ENCODE data around the gene TRAF3IP3.

Gene TRAF3IP3

GRCh38 chr1:209741193-209741592 lies 14.7 kb upstream of the TRAF3IP3 start:
- H3K4me3 ChIP-seq (ENCODE audit: low read depth in 1 of 2, low read length in 2 of 2), result no peak overlapping the region
- H3K9me3 ChIP-seq (ENCODE audit: control insufficient read depth in 1 of 2, low read length in 2 of 2), result no peaks in the 10 kb centered on the region
- peaks cover 0 to 12% of the 10 kb centered on the region in 2 donors for H3K4me1 ChIP-seq (ENCODE audit: control insufficient read depth in 1 of 2, insufficient read depth in 2 of 2, low read length in 2 of 2)
- no peaks in the 10 kb centered on the region for H3K27me3 ChIP-seq (ENCODE audit: low read depth, low read length)
- H3K36me3 ChIP-seq (ENCODE audit: control insufficient read depth in 1 of 2, insufficient read depth in 2 of 2, low read length in 2 of 2), result no peaks in the 10 kb centered on the region
- H3K27ac ChIP-seq (ENCODE audit: low read length), result no peak overlapping the region

DNA sequence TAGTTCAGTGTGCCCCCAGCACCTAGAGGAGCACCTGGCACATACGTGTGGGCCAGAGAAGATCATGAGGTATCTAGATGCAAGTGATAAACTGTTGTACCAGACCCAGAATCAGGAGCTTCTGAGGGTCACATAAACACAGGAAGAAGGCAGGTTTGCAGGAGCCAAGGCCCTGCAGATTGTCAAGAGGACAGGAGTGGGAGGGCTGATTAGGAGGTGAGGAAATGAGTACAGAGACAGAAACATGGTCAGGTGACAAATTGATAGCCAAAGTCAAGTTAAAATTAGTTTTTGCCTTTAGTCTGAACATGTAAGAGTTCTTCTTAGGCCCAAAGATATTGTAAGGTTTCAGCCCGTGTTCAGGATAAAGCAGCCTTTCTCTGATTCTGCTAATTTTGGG lies 14.0 kb upstream of the TRAF3IP3 start:
- H3K4me3 ChIP-seq (ENCODE audit: low read depth in 1 of 2, low read length in 2 of 2), result no peak overlapping the region
- H3K4me1 ChIP-seq (ENCODE audit: control insufficient read depth in 1 of 2, insufficient read depth in 2 of 2, low read length in 2 of 2), result peaks cover 0 to 12% of the 10 kb centered on the region in 2 donors
- no peaks in the 10 kb centered on the region for H3K9me3 ChIP-seq (ENCODE audit: control insufficient read depth in 1 of 2, low read length in 2 of 2)
- no peaks in the 10 kb centered on the region for H3K36me3 ChIP-seq (ENCODE audit: control insufficient read depth in 1 of 2, insufficient read depth in 2 of 2, low read length in 2 of 2)
- peak overlapping the region; percentile 55 for H3K27ac ChIP-seq (ENCODE audit: low read length)
- H3K27me3 ChIP-seq (ENCODE audit: low read depth, low read length), result no peaks in the 10 kb centered on the region

DNA sequence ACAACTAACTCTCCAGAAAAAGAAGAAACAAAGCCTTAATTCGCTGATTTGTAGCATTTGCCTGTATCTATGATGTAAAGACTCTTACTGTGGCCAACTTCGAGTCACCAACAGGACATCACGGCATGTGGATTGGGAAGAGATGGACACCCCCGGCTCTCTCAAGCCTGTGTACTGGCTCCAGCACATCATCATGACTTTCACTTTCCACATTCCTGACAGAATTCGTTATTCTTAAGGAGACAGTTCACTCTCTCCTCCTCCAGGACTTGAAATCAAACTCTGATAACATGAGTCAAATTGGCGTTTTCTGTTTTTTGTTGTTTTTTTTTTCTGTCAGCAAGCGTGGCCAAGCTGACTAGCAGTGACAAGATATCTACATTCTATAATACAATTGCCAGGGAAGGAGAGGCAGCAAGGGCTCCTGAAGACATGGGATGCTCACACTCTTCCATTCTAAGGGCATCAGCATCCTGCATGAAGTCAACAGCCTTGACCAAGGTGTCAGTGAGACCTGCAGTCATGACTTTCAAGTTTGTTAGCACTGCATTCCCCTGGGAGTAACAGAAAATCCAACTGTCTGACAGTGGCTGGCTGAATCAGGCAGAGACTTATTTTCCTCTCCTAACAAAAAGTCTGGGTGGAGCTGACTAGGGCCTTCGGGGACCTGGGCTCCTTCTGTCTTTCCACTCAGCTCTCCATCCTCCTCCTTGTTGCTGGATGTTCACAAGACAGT lies 13.3 kb upstream of the TRAF3IP3 start:
- no peaks in the 10 kb centered on the region for H3K36me3 ChIP-seq (ENCODE audit: control insufficient read depth in 1 of 2, insufficient read depth in 2 of 2, low read length in 2 of 2)
- H3K27ac ChIP-seq (ENCODE audit: low read length), result peak overlapping the region; percentile 55
- H3K4me3 ChIP-seq (ENCODE audit: low read depth in 1 of 2, low read length in 2 of 2), result no peak overlapping the region
- H3K9me3 ChIP-seq (ENCODE audit: control insufficient read depth in 1 of 2, low read length in 2 of 2), result no peaks in the 10 kb centered on the region
- no peaks in the 10 kb centered on the region for H3K27me3 ChIP-seq (ENCODE audit: low read depth, low read length)
- peaks cover 0 to 12% of the 10 kb centered on the region in 2 donors for H3K4me1 ChIP-seq (ENCODE audit: control insufficient read depth in 1 of 2, insufficient read depth in 2 of 2, low read length in 2 of 2)

GRCh38 chr1:209743145-209743482 lies 12.7 kb upstream of the TRAF3IP3 start:
- no peaks in the 10 kb centered on the region for H3K27me3 ChIP-seq (ENCODE audit: low read depth, low read length)
- no peak overlapping the region for H3K4me3 ChIP-seq (ENCODE audit: low read depth in 1 of 2, low read length in 2 of 2)
- peaks cover 0 to 12% of the 10 kb centered on the region in 2 donors for H3K4me1 ChIP-seq (ENCODE audit: control insufficient read depth in 1 of 2, insufficient read depth in 2 of 2, low read length in 2 of 2)
- no peak overlapping the region for H3K27ac ChIP-seq (ENCODE audit: low read length)
- no peaks in the 10 kb centered on the region for H3K36me3 ChIP-seq (ENCODE audit: control insufficient read depth in 1 of 2, insufficient read depth in 2 of 2, low read length in 2 of 2)
- no peaks in the 10 kb centered on the region for H3K9me3 ChIP-seq (ENCODE audit: control insufficient read depth in 1 of 2, low read length in 2 of 2)

- Histone ChIP-seq H3K4me3 (ENCODE audit: low read depth in 1 of 2, low read length in 2 of 2) (no peak overlapping the region), H3K27ac (ENCODE audit: low read length) (no peak overlapping the region), H3K9me3 (ENCODE audit: control insufficient read depth in 1 of 2, low read length in 2 of 2) (no peaks in the 10 kb centered on the region), H3K36me3 (ENCODE audit: control insufficient read depth in 1 of 2, insufficient read depth in 2 of 2, low read length in 2 of 2) (no peaks in the 10 kb centered on the region), H3K27me3 (ENCODE audit: low read depth, low read length) (no peaks in the 10 kb centered on the region), H3K4me1 (ENCODE audit: control insufficient read depth in 1 of 2, insufficient read depth in 2 of 2, low read length in 2 of 2) (peaks cover 0 to 10% of the 10 kb centered on the region in 2 donors)
Measured at GRCh38 chr1:209746451-209747165, 9.2 kb upstream of the TRAF3IP3 start.

GRCh38 chr1:209747580-209748262 lies 8.1 kb upstream of the TRAF3IP3 start:
- H3K27ac ChIP-seq (ENCODE audit: low read length), result peak overlapping the region; percentile 24
- peak overlapping the region; percentile 49 to 58 for H3K4me3 ChIP-seq (ENCODE audit: low read depth in 1 of 2, low read length in 2 of 2)
- no peaks in the 10 kb centered on the region for H3K36me3 ChIP-seq (ENCODE audit: control insufficient read depth in 1 of 2, insufficient read depth in 2 of 2, low read length in 2 of 2)
- peaks cover 0 to under 1% of the 10 kb centered on the region in 2 donors for H3K4me1 ChIP-seq (ENCODE audit: control insufficient read depth in 1 of 2, insufficient read depth in 2 of 2, low read length in 2 of 2)
- no peaks in the 10 kb centered on the region for H3K9me3 ChIP-seq (ENCODE audit: control insufficient read depth in 1 of 2, low read length in 2 of 2)
- H3K27me3 ChIP-seq (ENCODE audit: low read depth, low read length), result no peaks in the 10 kb centered on the region

DNA sequence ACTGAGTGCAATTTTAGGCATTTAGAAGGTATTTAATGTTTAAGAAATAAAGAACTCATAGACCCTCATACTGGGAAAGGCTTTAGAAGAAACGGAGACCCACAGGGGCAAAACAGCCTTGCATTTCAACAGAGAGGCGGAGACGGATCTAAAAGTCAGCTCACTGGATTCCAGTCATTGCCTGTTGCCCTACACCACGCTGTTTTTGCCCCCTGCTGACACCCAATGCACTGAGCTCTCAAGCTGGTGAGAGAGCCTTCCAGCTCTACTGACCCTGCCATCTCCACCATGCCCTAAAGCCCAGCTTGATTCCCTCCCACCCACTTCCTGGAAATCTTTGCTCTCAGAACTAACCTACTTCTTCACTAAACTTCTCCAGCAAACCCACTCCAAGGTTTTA lies 7.2 kb upstream of the TRAF3IP3 start:
- Histone ChIP-seq H3K27ac (ENCODE audit: low read length) (no peak overlapping the region), H3K27me3 (ENCODE audit: low read depth, low read length) (no peaks in the 10 kb centered on the region), H3K4me1 (ENCODE audit: control insufficient read depth in 1 of 2, insufficient read depth in 2 of 2, low read length in 2 of 2) (no peaks in the 10 kb centered on the region), H3K9me3 (ENCODE audit: control insufficient read depth in 1 of 2, low read length in 2 of 2) (no peaks in the 10 kb centered on the region), H3K4me3 (ENCODE audit: low read depth in 1 of 2, low read length in 2 of 2) (no peak overlapping the region), H3K36me3 (ENCODE audit: control insufficient read depth in 1 of 2, insufficient read depth in 2 of 2, low read length in 2 of 2) (no peaks in the 10 kb centered on the region)

GRCh38 chr1:209749205-209749604 lies 6.6 kb upstream of the TRAF3IP3 start:
- H3K36me3 ChIP-seq (ENCODE audit: control insufficient read depth in 1 of 2, insufficient read depth in 2 of 2, low read length in 2 of 2), result no peaks in the 10 kb centered on the region

GRCh38 chr1:209749670-209750323 lies 6.1 kb upstream of the TRAF3IP3 start:
- Histone ChIP-seq H3K9me3 (ENCODE audit: control insufficient read depth in 1 of 2, low read length in 2 of 2) (no peaks in the 10 kb centered on the region), H3K4me3 (ENCODE audit: low read depth in 1 of 2, low read length in 2 of 2) (no peak overlapping the region), H3K4me1 (ENCODE audit: control insufficient read depth in 1 of 2, insufficient read depth in 2 of 2, low read length in 2 of 2) (no peaks in the 10 kb centered on the region), H3K36me3 (ENCODE audit: control insufficient read depth in 1 of 2, insufficient read depth in 2 of 2, low read length in 2 of 2) (no peaks in the 10 kb centered on the region), H3K27ac (ENCODE audit: low read length) (no peak overlapping the region), H3K27me3 (ENCODE audit: low read depth, low read length) (no peaks in the 10 kb centered on the region)

More at GRCh38 chr1:209749205-209749604, 6.6 kb upstream of the TRAF3IP3 start:
- H3K27ac ChIP-seq (ENCODE audit: low read length), result no peak overlapping the region
- no peak overlapping the region for H3K4me3 ChIP-seq (ENCODE audit: low read depth in 1 of 2, low read length in 2 of 2)
- H3K27me3 ChIP-seq (ENCODE audit: low read depth, low read length), result no peaks in the 10 kb centered on the region
- H3K9me3 ChIP-seq (ENCODE audit: control insufficient read depth in 1 of 2, low read length in 2 of 2), result no peaks in the 10 kb centered on the region
- H3K4me1 ChIP-seq (ENCODE audit: control insufficient read depth in 1 of 2, insufficient read depth in 2 of 2, low read length in 2 of 2), result no peaks in the 10 kb centered on the region

DNA sequence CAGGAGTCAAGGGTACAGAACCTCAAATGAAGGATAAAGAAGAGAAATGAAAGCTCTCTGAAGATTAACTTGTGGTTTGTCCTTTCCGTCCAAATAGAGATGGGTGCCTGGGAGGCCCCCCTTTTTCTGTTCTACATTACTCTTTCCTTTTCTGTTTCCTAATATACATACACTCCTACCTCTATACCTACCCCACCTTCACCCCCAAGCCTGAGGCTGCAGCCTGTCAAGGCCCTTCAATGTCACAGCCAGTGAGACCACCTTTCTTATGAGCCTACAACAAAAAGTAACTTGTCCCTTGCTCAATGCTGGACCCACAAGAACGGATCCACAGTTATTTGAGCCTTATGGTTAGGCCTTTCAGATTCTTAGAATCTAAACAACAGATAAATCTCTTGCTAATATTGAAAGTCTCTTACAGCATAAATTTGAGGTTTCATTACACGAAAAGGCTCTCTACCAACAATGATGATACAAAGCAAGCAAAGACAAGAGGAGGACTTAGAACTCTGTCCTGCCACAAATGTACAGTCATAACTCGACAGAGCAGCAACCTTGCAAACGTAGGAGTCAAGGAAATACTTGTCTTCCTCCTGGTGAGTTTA lies 4.1 kb upstream of the TRAF3IP3 start:
- Histone ChIP-seq H3K27ac (ENCODE audit: low read length) (peak overlapping the region; percentile 3), H3K9me3 (ENCODE audit: control insufficient read depth in 1 of 2, low read length in 2 of 2) (no peaks in the 10 kb centered on the region), H3K4me1 (ENCODE audit: control insufficient read depth in 1 of 2, insufficient read depth in 2 of 2, low read length in 2 of 2) (no peaks in the 10 kb centered on the region), H3K27me3 (ENCODE audit: low read depth, low read length) (no peaks in the 10 kb centered on the region), H3K36me3 (ENCODE audit: control insufficient read depth in 1 of 2, insufficient read depth in 2 of 2, low read length in 2 of 2) (no peaks in the 10 kb centered on the region), H3K4me3 (ENCODE audit: low read depth in 1 of 2, low read length in 2 of 2) (no peak overlapping the region)

DNA sequence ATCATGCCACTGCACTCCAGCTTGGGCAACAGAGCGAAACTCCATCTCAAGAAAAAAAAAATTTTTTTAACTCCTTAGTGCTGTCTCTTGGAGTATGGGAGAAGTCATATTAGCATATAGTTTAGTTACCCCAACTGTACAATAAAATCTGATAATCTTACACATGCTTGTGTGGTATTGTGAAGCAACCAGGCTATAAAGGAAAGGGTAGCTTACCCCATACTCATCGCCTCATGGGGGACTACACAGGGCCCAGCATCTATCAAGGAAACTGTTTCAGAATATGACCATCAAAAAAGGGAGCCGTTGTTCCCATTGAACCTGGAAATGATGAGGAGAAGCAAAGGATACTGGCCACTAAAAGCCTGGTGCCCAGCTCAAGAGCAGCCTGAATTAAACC lies 3.0 kb upstream of the TRAF3IP3 start:
- H3K9me3 ChIP-seq (ENCODE audit: control insufficient read depth in 1 of 2, low read length in 2 of 2), result no peaks in the 10 kb centered on the region
- H3K27me3 ChIP-seq (ENCODE audit: low read depth, low read length), result no peaks in the 10 kb centered on the region
- no peaks in the 10 kb centered on the region for H3K4me1 ChIP-seq (ENCODE audit: control insufficient read depth in 1 of 2, insufficient read depth in 2 of 2, low read length in 2 of 2)
- no peak overlapping the region for H3K27ac ChIP-seq (ENCODE audit: low read length)
- no peak overlapping the region for H3K4me3 ChIP-seq (ENCODE audit: low read depth in 1 of 2, low read length in 2 of 2)
- H3K36me3 ChIP-seq (ENCODE audit: control insufficient read depth in 1 of 2, insufficient read depth in 2 of 2, low read length in 2 of 2), result no peaks in the 10 kb centered on the region
